Omental fat pad (tissue), 4 donors: ENCODE measurements around the gene TTC3. TPM values are rescaled to one million over a fixed set of nuclear protein-coding genes. Genes with fewer than 3 reads are reported as not detected.

Experiments
- ATAC-seq: fragments of 150-250 bp; one replicate; pipeline ENCODE4 v1.9.1; 2016; ENCODE audit warnings: mild to moderate bottlenecking, moderate library complexity; ENCODE audit not compliant: low FRiP score
- DNase-seq: peaks from one replicate; pipeline ENCODE4 v3.0.0-alpha.2; 2019; ENCODE audit warnings: low spot score
- CTCF ChIP-seq, 3 donors: fragments of 450-650 bp; IDR thresholded peaks; one replicate each; pipeline ENCODE4 v1.5.1; 2016 to 2017; ENCODE audit warnings: antibody characterized with exemption in 3 of 3, mild to moderate bottlenecking in 3 of 3, moderate library complexity in 2 of 3
- total RNA-seq, 4 donors: library from RNA; depleted of rRNA; stranded (reverse); fragments of >200 nt; gene quantifications; one replicate each; pipeline ENCODE4 v1.1.0, GENCODE V29; 2016

The TTC3 gene
- total RNA-seq, 4 donors from 2014 or later: 95.4 to 241 (median 148) TPM

DNA sequence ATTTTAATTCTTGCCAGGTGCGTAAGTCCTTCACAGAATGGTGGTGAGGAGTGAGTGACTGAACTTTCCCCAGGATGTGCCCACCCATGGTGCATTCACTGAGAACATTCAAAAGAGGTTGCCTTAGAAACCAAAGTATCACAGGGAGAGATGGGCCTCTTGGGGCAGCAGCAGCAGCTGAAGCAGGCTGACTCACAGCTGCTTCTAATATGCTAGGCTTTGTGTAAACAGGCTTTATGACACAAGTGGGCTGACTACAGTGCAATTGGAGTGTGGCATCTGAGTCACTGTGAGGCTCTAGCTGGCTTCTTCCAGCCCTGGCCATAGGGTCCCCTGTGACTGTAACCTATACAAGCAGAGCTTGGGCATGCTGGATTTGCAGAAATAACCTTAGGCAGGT is 12.8 kb upstream of the TTC3 start:
- no peak for TF ChIP-seq CTCF (IDR thresholded peaks at IDR 0.05)
- peak; percentile 52 for ATAC-seq
- DNase-seq: no peak

GRCh38 chr21:37061926-37062592 is 11.0 kb upstream of the TTC3 start:
- TF ChIP-seq CTCF (IDR thresholded peaks at IDR 0.05): no peak
- no peak for DNase-seq
- no peak for ATAC-seq

DNA sequence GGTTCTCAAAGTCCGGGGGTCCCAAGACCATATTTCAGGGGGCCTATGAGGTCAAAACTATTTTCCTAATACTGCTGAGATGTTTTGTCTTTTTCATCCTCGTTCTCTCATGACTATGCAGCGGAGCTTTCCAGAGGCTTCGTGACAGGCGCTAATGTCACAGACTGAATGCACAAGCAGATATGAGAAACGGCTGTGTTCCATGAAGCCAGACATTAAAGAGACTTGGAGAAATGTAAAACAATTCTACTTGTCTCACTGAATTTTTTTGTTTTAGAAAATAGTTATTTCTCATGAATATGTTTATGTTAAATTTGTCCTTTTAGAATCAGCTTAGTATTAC is 10.5 kb upstream of the TTC3 start:
- DNase-seq (no peak), ATAC-seq (no peak)
- no peak for TF ChIP-seq CTCF (IDR thresholded peaks at IDR 0.05)

DNA sequence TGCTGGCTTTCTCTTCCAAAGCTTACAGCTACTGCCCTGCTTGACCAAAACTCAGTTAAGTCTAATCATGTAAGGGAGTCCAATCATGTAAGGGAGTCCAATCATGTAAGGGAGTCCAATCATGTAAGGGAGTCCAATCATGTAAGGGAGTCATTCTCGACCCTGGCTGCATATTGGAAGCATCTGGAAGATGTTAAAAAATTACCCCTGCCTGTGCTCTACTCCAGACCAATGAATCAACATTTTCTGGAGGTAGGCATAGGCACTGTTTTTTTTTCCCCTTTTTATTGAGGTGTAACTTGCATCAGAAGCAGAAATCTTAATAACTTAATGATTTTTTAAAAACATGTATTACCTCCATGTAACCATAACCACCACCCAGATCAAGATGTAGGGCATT is 9.6 kb upstream of the TTC3 start:
- TF ChIP-seq CTCF (IDR thresholded peaks at IDR 0.05): no peak
- DNase-seq: no peak
- ATAC-seq: no peak

DNA sequence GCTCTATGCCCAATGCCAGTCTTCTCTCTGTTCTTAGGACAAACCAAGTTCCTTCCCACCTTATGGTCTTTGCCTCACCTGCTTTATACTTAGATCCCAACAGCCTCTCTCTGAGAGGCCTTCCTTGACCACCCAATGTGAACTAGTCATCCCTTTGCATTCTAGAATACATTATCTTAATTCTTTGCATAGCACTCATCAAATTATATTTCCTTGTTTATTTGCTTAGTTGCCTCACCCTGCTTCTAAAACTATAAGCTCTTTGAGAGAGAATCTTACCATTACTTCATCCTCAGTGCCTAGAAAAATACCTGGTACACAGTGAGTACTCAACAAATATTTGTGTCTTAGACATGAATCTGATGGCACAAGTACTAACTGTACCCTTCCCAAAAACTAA is 8.2 kb upstream of the TTC3 start:
- DNase-seq (no peak), ATAC-seq (no peak)
- TF ChIP-seq CTCF (IDR thresholded peaks at IDR 0.05): no peak

DNA sequence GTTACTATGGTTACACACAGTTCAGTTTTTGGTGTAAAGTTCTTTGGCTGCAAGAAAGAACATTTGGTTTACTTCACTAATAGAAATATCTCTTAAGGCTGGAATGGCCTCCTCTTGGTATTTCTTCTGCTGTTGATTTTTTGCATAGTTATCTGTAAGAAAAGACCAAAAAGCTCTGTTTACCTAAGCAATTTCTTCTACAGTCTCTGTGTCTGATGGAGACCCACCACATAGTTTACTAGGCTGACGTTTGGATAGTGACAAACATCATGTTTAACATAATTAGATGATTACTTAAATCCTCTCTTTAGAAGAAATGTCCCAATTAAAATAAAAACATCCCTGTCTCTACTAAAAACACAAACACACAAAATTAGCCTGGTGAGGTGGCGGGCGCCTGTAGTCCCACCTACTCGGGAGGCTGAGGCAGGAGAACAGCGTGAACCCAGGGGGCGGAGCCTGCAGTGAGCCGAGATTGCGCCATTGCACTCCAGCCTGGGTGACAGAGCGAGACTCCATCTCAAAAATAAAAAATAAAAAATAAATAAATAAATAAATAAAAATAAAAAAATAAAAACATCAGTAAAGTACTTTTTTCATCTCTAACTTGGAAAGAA is 7.4 kb upstream of the TTC3 start:
- no peak for TF ChIP-seq CTCF (IDR thresholded peaks at IDR 0.05)
- DNase-seq: no peak
- ATAC-seq: no peak
